Transverse colon (tissue), 4 donors: ENCODE results near the gene ATRN.

Experiments used
- POLR2AphosphoS5 ChIP-seq, 3 donors: sonication (generic); formaldehyde crosslinking; IDR thresholded peaks; one replicate each; pipeline ENCODE4 v1.6.1; 2016; ENCODE audit warnings: antibody characterized with exemption in 3 of 3
- TF ChIP-seq, protein P1 (sequence below), 5 experiments: fragments of 200-600 bp in 3 of 5; fragments of 450-650 bp in 2 of 5; sonication (generic) in 3 of 5; IDR thresholded peaks; 1 replicate in 2 of 5; 2 replicates in 3 of 5; pipeline ENCODE4 v1.5.1; 2016 to 2017; ENCODE audit warnings: antibody characterized with exemption in 5 of 5, inconsistent platforms in 3 of 5, mild to moderate bottlenecking in 2 of 5, moderate library complexity in 1 of 5

GRCh38 chr20:3632311-3633004, 161.6 kb downstream of the ATRN start:
- TF ChIP-seq, protein P1, sequence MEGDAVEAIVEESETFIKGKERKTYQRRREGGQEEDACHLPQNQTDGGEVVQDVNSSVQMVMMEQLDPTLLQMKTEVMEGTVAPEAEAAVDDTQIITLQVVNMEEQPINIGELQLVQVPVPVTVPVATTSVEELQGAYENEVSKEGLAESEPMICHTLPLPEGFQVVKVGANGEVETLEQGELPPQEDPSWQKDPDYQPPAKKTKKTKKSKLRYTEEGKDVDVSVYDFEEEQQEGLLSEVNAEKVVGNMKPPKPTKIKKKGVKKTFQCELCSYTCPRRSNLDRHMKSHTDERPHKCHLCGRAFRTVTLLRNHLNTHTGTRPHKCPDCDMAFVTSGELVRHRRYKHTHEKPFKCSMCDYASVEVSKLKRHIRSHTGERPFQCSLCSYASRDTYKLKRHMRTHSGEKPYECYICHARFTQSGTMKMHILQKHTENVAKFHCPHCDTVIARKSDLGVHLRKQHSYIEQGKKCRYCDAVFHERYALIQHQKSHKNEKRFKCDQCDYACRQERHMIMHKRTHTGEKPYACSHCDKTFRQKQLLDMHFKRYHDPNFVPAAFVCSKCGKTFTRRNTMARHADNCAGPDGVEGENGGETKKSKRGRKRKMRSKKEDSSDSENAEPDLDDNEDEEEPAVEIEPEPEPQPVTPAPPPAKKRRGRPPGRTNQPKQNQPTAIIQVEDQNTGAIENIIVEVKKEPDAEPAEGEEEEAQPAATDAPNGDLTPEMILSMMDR (IDR thresholded peaks at IDR 0.05), result no peak
- TF ChIP-seq POLR2AphosphoS5 (IDR thresholded peaks at IDR 0.05), result no peak
